CD4-positive, alpha-beta T cell (primary cell): ENCODE measurements around the gene LRRC38. TPM values are rescaled to one million over a fixed set of nuclear protein-coding genes. Genes with fewer than 3 reads are reported as not detected.

Experiments used
- ATAC-seq: fragments of 200-7000 bp; cut with Tn5 transposase; one replicate; pipeline ENCODE4 v1.10.0; 2022; ENCODE audit warnings: mild to moderate bottlenecking; ENCODE audit not compliant: poor library complexity
- CTCF ChIA-PET: fragments of 350-600 bp; sonication (Branson Sonifier 250); formaldehyde crosslinking; loops from one replicate; lab custom pipeline; 2021; ENCODE audit warnings: antibody characterized with exemption, inconsistent platforms; lab: Charles Lee
- POLR2A ChIA-PET: fragments of 350-600 bp; sonication (Branson Sonifier 250); formaldehyde crosslinking; loops from one replicate; lab custom pipeline; 2021; ENCODE audit warnings: antibody characterized with exemption, inconsistent platforms; lab: Charles Lee
- DNase-seq, 14 experiments: peaks; one replicate each; pipeline ENCODE4 v3.0.0-alpha.2; 2013 to 2020; ENCODE audit warnings: mixed read lengths in 2 of 14
- H3K27ac ChIP-seq, 2 donors: one replicate each; pipeline versions ENCODE4 v1.5.1 to v1.7.0; 2013; ENCODE audit warnings: low read length in 2 of 2, low read depth in 1 of 2, mild to moderate bottlenecking in 1 of 2
- H3K27me3 ChIP-seq, 2 experiments: 1 replicate in 1 of 2; 2 replicates in 1 of 2; pipeline versions ENCODE4 v1.6.1 to v1.7.0; 2013; ENCODE audit warnings: low read length in 2 of 2, control low read depth in 1 of 2, mild to moderate bottlenecking in 1 of 2, moderate library complexity in 1 of 2; ENCODE audit not compliant: insufficient read depth in 2 of 2, control insufficient read depth in 1 of 2
- H3K36me3 ChIP-seq: one replicate; pipeline ENCODE4 v1.6.1; 2013; ENCODE audit warnings: low read length, control low read depth; ENCODE audit not compliant: insufficient read depth
- H3K4me1 ChIP-seq: one replicate; pipeline ENCODE4 v1.6.1; 2013; ENCODE audit warnings: low read length, control low read depth; ENCODE audit not compliant: insufficient read depth
- H3K4me3 ChIP-seq: one replicate; pipeline ENCODE4 v1.5.1; 2013; ENCODE audit warnings: mild to moderate bottlenecking, low read length, moderate library complexity
- H3K9me3 ChIP-seq, 2 experiments: 1 replicate in 1 of 2; 2 replicates in 1 of 2; pipeline versions ENCODE4 v1.6.1 to v1.7.0; 2013; ENCODE audit warnings: low read length in 2 of 2, mild to moderate bottlenecking in 2 of 2, control low read depth in 1 of 2, moderate library complexity in 1 of 2; ENCODE audit not compliant: control insufficient read depth in 1 of 2, insufficient read depth in 1 of 2
- H3K27ac Mint-ChIP-seq: one replicate; pipeline ENCODE4 v1.8.0; 2020; ENCODE audit warnings: mixed read lengths
- H3K27me3 Mint-ChIP-seq: one replicate; pipeline ENCODE4 v1.8.0; 2021; ENCODE audit warnings: mixed read lengths
- H3K36me3 Mint-ChIP-seq: one replicate; pipeline ENCODE4 v1.8.0; 2021; ENCODE audit warnings: low read depth, mixed read lengths
- H3K4me1 Mint-ChIP-seq: one replicate; pipeline ENCODE4 v1.8.0; 2021; ENCODE audit warnings: low read depth, mixed read lengths
- H3K4me3 Mint-ChIP-seq: one replicate; pipeline ENCODE4 v1.8.0; 2020; ENCODE audit warnings: mild to moderate bottlenecking, mixed read lengths
- H3K9me3 Mint-ChIP-seq: one replicate; pipeline ENCODE4 v1.8.0; 2020; ENCODE audit warnings: mixed read lengths
- intact Hi-C, 2 experiments: fragments of 100-400 bp; cut with DNase I in 1 of 2; cut with micrococcal nuclease in 1 of 2; formaldehyde crosslinking; loops; one replicate each; pipeline versions ENCODE4 v1.15.1 to v1.9.0; 2023 to 2025; cut with DNase I, micrococcal nuclease
- total RNA-seq, 174 experiments: library from RNA in 2 of 174; stranded (reverse) in 2 of 174; gene quantifications; one replicate each; pipeline ENCODE4 v1.2.3 and lab custom pipeline; 2021 to 2026
- TF ChIP-seq, protein P1 (sequence below): fragments of 200-600 bp; IDR thresholded peaks from one replicate; pipeline ENCODE4 v1.8.0; 2022; ENCODE audit warnings: antibody characterized with exemption, mild to moderate bottlenecking

Gene LRRC38
- total RNA-seq, 2 experiments from 2014 or later: not detected

DNA sequence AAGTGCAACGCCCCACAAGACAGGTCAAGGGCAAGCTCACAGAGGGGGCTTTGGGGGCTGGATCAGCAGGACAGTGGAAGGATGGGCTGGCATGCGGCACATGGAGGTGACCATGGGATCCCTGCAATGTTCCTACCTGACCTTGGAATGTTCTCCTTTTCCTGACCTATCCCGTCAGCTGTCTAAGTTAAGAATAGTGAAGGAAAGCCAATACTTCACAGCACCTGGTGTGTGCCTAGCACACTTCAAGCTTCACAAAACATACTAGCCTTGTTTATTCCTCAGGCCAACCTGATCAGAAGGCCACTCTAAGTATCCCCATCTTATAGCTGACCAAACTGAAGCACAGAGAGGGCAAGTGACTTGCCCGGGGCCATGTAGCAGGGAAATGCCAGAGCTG lies 31.2 kb downstream of the LRRC38 start:
- H3K4me1 Mint-ChIP-seq: peaks cover 9% of the 10 kb centered on the region
- H3K4me3 Mint-ChIP-seq: no peak overlapping the region

DNA sequence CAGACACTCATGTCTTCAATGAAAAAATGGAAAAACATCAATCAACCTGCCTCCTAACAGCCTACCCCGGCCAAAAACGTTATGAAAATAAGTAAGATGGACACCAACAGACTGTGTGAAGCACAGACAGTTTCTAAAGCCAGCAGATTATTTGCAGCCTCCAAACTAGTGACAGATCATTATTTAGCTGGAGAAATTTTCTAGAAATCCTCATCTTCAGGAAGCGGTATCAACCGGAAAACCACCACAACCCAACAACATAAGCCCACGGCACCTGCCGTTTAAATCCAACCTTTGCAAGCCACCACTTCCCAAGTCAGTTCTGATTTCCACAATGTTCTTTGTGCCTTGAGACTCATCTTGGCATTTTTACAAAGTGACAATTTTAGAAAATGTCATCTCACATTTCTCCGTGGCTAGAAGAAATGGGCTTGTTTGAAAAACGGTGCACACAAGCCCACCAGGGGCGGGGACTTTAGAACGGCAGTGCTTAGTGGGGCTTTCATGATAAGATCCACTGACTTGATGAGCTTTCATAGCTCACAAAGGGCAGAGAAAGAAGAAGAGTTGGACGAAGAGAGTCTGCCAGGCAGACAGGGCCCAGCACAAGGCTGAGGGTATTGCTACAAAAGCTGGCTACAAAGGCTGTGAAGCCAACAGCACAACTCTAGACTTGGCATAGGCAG lies 34.5 kb downstream of the LRRC38 start:
- ATAC-seq: no peak
- Histone ChIP-seq H3K4me1 (peaks cover 3% of the 10 kb centered on the region), H3K4me3 (no peak overlapping the region), H3K27ac (no peak overlapping the region), H3K36me3 (no peaks in the 10 kb centered on the region), H3K27me3 (peaks cover 0 to 2% of the 10 kb centered on the region in 2 experiments), H3K9me3 (no peaks in the 10 kb centered on the region)
- Mint-ChIP-seq H3K9me3 (no peaks in the 10 kb centered on the region), H3K27ac (no peak overlapping the region), H3K36me3 (no peaks in the 10 kb centered on the region), H3K27me3 (no peaks in the 10 kb centered on the region), H3K4me1 (peaks cover 9% of the 10 kb centered on the region), H3K4me3 (no peak overlapping the region)
- TF ChIP-seq, protein P1, sequence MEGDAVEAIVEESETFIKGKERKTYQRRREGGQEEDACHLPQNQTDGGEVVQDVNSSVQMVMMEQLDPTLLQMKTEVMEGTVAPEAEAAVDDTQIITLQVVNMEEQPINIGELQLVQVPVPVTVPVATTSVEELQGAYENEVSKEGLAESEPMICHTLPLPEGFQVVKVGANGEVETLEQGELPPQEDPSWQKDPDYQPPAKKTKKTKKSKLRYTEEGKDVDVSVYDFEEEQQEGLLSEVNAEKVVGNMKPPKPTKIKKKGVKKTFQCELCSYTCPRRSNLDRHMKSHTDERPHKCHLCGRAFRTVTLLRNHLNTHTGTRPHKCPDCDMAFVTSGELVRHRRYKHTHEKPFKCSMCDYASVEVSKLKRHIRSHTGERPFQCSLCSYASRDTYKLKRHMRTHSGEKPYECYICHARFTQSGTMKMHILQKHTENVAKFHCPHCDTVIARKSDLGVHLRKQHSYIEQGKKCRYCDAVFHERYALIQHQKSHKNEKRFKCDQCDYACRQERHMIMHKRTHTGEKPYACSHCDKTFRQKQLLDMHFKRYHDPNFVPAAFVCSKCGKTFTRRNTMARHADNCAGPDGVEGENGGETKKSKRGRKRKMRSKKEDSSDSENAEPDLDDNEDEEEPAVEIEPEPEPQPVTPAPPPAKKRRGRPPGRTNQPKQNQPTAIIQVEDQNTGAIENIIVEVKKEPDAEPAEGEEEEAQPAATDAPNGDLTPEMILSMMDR: no peak
- intact Hi-C loops: no loop called here
- DNase-seq: no peak
- ChIA-PET POLR2A (no interaction called here), CTCF (no interaction called here)

More for the DNA sequence above, 31.2 kb downstream of the LRRC38 start:
- Histone ChIP-seq H3K9me3 (no peaks in the 10 kb centered on the region), H3K27me3 (peaks cover 0 to 2% of the 10 kb centered on the region in 2 experiments), H3K4me3 (no peak overlapping the region), H3K36me3 (no peaks in the 10 kb centered on the region), H3K4me1 (peaks cover 3% of the 10 kb centered on the region), H3K27ac (no peak overlapping the region)
- TF ChIP-seq, protein P1: no peak
- Mint-ChIP-seq H3K36me3 (no peaks in the 10 kb centered on the region), H3K27me3 (peaks cover 7% of the 10 kb centered on the region), H3K27ac (no peak overlapping the region), H3K9me3 (no peaks in the 10 kb centered on the region)
- POLR2A ChIA-PET: no interaction called here
- CTCF ChIA-PET: no interaction called here
- intact Hi-C loops: no loop called here
- ATAC-seq: no peak
- no peak for DNase-seq

DNA sequence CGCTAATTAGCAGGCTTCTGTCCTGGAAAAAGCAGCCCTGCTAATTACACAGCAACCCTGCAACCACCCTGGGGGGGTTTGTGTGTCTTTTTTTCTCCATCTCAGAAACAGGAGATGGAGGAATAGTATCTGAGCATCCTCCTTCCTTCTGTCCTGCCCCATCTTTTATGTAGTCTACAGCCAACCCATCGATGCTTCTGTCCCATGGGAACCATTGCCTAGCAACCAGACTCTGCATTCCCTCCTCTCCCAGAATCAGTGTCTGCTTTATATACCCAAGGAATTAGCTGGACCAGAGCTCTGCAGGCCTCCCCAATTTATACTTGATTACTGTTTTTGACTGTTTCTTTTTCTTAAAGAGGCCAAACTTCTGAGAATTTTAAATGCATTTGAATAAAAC lies 35.1 kb downstream of the LRRC38 start:
- Mint-ChIP-seq H3K27me3 (no peaks in the 10 kb centered on the region), H3K4me1 (peaks cover 9% of the 10 kb centered on the region), H3K36me3 (no peaks in the 10 kb centered on the region), H3K9me3 (no peaks in the 10 kb centered on the region), H3K27ac (no peak overlapping the region), H3K4me3 (no peak overlapping the region)
- H3K4me3 ChIP-seq: no peak overlapping the region
- DNase-seq (no peak), ATAC-seq (no peak)
- TF ChIP-seq, protein P1: no peak
- no peak overlapping the region for H3K27ac ChIP-seq
- peaks cover 3% of the 10 kb centered on the region for H3K4me1 ChIP-seq
- ChIA-PET POLR2A (no interaction called here), CTCF (no interaction called here)
- intact Hi-C loops: no loop called here
- H3K36me3 ChIP-seq: no peaks in the 10 kb centered on the region
- peaks cover 0 to 2% of the 10 kb centered on the region in 2 experiments for H3K27me3 ChIP-seq
- no peaks in the 10 kb centered on the region for H3K9me3 ChIP-seq
